ENCODE results near the gene OR13H1.
"Not testable (repeated sequence)": the region's sequence is repeated elsewhere in the genome, so short reads cannot be mapped to it uniquely, and the experiment has no call there.

The OR13H1 gene, protein sequence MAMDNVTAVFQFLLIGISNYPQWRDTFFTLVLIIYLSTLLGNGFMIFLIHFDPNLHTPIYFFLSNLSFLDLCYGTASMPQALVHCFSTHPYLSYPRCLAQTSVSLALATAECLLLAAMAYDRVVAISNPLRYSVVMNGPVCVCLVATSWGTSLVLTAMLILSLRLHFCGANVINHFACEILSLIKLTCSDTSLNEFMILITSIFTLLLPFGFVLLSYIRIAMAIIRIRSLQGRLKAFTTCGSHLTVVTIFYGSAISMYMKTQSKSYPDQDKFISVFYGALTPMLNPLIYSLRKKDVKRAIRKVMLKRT

DNA sequence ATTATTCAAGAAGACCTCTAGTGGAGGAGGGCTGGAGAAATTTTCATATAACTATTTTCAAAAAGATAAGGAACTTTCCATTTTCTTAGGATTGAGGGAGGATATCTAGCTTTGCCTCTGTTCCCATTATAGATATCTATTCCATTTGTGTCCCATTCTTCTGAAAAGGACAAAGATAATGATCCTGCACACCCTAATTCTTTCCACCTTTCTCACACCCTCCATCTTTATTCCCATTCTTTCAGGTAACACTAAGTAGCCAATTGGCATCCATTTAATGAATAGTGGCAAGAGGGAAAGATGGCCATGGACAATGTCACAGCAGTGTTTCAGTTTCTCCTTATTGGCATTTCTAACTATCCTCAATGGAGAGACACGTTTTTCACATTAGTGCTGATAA lies at the start of gene OR13H1:
OR13H1 (plus strand) TSS at position 301 of the 400 bp plus-strand sequence; CDS start at position 301, 0 bp downstream.
- DNase-seq (ENCODE audit: low spot score): no peak

DNA sequence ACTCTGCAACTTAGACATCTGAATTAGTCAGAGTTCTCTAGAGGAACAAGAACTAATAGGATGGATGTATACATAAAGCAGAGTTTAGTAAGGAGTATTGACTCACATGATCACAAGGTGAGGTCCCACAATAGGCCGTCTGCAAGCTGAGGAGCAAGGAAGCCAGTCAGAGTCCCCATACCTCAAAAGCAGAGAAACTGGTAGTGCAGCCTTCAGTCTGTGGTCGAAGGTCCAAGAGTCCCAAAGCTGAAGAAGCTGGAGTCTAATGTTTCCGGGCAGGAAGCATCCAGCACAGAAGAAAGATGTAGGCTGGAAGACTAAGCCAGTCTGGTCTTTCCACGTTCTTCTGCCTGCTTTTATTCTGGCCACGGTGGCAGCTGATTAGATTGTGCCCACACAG lies 42.3 kb upstream of the OR13H1 start:
- not testable (repeated sequence) for DNase-seq (ENCODE audit: low spot score)

DNA sequence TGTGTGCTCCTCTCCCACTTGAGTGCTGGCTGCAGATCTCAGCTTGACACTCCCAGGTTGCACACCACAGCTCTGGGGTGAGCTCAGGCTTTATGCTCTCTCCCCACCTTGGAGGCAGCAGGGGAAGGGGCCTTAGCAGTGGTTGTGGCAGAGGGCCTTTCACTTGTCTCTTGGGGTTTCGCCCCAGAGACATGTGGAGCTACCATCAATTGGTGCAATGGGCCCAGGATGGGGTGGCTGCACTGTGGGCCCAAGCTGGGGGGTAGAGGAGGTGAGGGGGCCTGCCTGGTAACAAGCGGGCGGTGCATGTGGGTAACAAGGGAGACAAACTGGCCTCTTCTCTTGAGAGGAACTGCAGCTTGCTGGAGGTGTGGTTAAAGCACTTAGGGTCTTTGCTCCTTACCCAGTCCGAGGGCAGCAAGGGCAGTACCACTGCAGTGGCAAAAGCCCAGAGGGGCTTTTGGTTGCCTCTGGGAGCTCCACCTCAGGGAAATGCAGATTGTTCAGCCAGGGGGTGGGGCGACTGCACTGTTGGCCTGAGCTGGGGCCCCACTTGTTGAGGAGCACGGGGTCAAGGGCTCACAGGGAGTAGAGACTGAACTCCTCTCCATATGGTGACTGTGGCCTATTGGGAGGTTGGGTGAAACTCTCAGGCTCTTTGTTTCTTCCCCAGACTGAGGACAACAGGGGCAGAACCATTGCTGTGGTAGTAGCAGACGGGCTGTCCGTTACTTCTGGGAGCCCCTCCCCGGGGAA lies 30.5 kb upstream of the OR13H1 start:
- DNase-seq (ENCODE audit: low spot score): no peak

DNA sequence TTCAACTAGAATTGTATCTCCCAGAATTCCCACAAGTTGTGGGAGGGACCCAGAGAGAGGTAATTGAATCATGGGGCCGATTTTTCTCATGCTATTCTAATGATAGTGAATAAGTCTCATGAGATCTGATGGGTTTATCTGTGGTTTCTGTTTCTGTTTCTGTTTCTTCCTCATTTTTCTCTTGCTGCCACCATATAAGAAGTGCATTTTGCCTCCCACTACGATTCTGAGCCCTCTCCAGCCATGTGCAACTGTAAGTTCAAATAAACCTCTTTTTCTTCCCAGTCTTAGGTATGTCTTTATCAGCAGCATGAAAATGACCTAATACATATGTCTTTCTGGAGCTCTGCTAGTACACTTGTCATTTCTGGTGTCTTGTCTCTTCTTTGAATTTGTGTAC lies 22.1 kb upstream of the OR13H1 start:
- no peak for DNase-seq (ENCODE audit: low spot score)

DNA sequence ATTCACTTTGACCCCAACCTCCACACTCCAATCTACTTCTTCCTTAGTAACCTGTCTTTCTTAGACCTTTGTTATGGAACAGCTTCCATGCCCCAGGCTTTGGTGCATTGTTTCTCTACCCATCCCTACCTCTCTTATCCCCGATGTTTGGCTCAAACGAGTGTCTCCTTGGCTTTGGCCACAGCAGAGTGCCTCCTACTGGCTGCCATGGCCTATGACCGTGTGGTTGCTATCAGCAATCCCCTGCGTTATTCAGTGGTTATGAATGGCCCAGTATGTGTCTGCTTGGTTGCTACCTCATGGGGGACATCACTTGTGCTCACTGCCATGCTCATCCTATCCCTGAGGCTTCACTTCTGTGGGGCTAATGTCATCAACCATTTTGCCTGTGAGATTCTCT lies 344 bp downstream of the OR13H1 start:
- no peak for DNase-seq (ENCODE audit: low spot score)

DNA sequence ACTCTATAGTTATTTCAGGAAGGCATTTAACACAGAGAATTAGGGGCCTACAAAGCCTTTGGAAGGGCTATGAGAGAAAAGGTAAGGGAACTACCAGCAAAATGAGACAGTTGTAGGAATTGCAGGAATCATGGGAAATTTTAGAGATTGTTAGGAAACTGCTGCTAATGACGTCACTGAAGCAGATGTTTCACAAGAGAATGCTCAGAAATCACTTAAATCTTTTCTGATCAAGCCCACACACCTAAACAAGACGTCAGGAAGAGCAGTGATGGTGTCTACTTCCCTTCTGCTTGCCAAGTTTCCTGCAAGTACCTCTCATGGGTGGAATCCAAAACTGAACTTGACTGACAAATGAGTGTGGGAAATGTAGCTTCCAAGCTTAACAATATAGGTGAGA lies 5.1 kb downstream of the OR13H1 start:
- DNase-seq (ENCODE audit: low spot score): no peak

DNA sequence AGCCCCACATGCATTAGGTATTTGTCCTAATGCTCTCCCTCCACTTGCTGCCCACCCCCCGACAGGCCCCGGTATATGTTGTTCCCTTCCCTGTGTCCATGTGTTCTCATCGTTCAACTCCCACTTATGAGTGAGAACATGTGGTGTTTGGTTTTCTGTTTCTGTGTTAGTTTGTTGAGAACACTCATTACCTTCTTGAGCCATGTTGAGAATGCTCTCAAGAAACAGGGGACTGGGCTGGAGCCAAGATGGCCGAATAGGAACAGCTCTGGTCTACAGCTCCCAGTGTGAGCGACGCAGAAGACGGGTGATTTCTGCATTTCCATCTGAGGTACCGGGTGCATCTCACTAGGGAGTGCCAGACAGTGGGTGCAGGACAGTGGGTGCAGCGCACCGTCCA lies 8.6 kb downstream of the OR13H1 start:
- DNase-seq (ENCODE audit: low spot score): not testable (repeated sequence)

DNA sequence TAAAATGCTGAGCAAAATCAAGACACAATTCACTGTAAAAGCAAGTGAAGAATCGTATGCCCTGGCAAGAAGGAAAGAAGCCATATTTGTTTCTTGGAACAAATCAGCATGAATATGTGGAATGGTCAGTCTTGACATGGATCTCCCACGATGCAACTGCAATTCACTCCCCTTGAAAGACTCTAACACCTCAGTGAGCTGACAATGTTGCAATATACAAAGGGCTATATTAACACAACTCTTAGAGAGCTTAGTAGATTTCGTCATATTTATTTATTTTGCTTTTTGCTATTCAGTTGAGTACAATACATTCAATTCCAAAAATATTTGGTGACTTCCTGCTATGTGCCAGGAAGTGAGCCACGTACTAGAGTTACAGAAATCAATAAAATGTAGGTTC lies 14.7 kb downstream of the OR13H1 start:
- no peak for DNase-seq (ENCODE audit: low spot score)

DNA sequence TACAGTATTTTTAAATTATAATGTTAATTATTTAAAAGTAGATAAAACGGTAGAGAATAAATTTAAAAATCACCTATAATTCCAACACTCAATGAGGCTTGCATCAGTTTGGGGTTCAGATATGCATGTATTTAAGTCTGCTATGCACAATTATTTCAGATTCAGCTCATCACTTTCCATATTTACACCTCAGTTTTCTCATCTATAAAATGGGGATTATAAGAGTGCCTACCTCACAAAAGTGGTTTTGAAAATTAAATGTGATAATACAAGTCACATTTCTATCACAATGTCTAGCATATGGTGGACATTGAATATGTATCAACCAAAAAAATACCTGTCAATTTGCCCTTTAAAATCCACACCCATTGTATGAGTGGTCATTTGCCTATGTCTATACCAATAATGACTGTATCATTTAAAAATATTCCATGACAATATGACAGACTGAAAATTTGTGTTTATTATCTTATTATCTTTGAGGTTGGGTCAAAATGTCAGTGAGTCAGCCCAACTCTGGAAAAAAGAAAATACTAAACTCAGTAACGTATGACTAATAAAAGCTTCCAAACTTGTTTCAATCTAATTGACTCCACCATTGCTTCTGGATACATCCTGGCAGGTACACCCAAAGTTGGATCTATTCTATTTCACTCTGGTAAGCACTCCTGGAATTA lies 20.8 kb downstream of the OR13H1 start:
- no peak for DNase-seq (ENCODE audit: low spot score)

DNA sequence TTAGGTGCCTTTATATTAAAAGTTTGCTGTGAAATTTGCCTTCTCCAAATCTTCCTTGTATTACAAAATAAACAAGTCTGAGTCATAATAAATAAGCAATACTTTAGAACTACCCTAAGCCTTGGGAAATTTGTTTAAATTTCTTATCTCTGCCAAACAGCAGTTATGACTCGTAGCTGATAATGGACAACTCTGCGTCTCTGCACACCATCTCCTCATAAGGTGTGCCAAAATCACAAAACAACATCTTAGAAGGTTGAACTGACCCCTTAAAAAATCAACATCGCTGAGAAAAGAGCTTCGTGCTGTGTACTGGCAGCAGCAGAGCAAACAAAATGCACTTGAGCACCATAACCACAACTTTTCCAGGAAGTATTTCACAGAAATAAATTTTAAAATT lies 22.0 kb downstream of the OR13H1 start:
- no peak for DNase-seq (ENCODE audit: low spot score)

DNA sequence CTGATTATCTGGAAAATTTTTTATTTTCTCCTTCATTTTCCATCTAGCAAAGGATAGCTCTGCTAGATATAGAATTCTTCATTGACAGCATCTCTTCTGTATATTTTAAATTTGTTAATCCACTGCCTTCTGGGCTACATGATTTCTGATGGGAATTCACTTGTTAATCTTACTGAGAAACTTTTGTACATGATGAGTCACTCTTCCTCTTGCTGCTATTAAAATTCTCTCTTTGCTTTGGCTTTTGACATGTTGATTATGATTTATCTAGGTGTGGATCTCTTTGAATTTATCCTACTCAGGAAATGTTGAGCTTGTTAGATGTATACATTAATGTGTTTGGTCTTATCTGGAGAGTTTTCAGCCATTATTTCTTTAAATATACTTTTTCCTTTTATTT lies 27.5 kb downstream of the OR13H1 start:
- DNase-seq (ENCODE audit: low spot score): no peak

DNA sequence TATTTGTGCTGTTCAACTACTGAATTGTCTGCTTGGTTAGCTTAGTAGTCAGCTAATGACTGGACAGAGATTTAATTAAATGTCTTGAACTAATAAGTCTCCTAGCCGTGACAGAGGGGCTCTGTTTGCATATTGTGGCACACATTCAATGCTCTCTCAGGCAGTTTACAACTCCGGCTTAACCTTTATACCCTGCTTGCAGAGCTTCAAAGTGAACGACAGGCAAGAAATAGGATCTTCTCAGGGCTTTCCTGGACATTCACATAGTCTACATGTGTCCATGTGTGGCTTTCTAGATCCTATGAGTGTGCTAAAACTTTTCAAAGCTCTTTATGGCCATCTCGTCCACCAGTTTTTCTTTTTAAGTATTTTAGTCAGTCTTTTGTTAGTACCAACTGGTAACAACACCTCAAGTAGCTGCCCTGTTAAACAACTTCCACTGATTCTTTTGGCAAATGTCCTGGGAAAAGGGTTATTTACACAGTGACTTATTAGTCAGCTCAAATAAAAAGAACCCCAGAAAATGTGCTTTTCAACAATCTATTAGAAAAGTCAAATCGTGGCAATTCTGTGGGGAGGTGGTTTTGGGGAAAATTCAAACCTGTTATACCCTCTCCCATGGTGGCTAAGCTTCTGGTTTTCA lies 28.6 kb downstream of the OR13H1 start:
- no peak for DNase-seq (ENCODE audit: low spot score)

DNA sequence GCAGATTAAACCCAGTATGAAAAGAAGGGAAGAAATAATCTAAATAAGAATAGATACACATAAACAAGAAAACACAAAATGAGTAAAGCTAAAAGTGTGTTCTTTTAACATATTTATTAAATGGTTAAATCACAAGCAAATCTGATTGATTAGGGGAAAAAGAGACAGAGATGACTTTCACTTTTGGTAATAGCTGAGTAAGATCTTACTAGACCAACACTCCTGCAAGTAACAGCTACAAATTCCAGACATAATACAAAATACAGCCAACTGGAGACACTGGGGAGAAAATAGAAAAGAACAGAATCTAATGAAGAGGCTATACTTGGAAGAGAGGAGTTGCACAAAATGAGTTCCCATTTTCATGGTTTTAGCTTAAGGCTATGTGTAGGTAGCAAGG lies 33.5 kb downstream of the OR13H1 start:
- no peak for DNase-seq (ENCODE audit: low spot score)

DNA sequence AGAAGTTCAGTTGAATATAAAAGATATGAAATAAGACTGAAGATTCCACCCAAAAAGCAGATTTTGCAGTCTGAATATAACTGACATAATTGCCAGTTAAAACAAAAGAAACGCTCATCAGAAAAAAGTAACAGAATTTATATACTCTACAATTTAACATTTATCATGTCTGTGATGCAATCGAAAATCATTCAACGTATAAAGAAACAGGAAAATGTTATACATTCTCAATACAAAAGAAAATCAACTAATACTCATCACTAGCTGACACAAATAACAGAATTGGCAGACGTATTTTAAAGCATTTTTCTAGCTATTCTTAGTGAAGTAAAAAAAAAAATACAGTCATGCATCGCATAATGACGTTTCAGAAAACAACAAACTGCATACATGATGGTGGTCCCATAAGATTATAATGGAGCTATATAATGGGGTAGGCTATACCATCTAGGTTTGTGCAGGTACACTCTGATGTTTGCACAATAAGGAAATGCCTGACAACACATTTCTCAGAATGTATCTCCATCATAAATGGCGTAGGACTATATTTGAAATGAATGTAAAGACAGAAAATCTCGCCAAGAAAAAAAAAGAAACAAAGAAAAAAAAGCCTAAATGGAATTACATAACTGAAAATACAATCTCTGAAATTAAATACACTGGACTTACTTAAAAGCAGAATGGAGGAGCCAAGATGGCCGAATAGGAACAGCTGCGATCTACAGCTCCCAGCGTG lies 34.3 kb downstream of the OR13H1 start:
- DNase-seq (ENCODE audit: low spot score): no peak

DNA sequence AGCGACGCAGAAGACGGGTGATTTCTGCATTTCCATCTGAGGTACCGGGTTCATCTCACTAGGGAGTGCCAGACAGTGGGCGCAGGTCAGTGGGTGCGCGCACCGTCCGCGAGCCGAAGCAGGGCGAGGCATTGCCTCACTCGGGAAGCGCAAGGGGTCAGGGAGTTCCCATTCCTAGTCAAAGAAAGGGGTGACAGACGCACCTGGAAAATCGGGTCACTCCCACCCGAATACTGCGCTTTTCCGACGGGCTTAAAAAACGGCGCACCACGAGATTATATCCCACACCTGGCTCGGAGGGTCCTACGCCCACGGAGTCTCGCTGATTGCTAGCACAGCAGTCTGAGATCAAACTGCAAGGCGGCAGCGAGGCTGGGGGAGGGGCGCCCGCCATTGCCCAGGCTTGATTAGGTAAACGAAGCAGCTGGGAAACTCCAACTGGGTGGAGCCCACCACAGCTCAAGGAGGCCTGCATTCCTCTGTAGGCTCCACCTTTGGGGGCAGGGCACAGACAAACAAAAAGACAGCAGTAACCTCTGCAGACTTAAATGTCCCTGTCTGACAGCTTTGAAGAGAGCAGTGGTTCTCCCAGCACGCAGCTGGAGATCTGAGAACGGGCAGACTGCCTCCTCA lies 35.0 kb downstream of the OR13H1 start:
- DNase-seq (ENCODE audit: low spot score): not testable (repeated sequence)

DNA sequence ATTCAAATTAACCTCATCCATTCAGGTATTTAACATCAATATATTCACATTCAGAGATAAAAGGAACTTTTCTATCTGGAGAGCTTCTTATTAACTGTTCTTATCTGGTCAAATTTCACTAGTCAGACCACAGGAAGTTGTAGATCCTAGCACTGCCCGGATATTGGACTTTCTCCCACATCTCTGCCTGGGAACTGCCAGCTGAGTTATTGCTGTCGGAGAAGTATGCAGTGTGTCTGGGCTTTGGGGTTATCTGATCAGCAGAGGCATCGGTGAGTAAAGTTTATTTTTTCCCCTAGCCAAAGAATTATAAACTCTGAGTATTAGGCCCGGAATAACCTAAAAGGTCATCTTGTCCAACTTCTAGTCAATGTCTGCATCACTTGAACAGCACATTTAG lies 45.1 kb downstream of the OR13H1 start:
- DNase-seq (ENCODE audit: low spot score): no peak

Data from cerebellar cortex (tissue), 1 donor.